Measurements from ENCODE around the gene OR10A4.
"Not testable (repeated sequence)": the region's sequence is repeated elsewhere in the genome, so short reads cannot be mapped to it uniquely, and the experiment has no call there.

The OR10A4 gene

GRCh38 chr11:6871278-6871677, 5.1 kb upstream of the OR10A4 start:
- in situ Hi-C loops (cut with MboI; ENCODE audit: low sequenced_read_pairs): no loop called here
- Histone ChIP-seq H3K36me3 (replicated peaks) (no peaks in the 10 kb centered on the region), H3K27me3 (ENCODE audit: low read depth) (no peaks in the 10 kb centered on the region; the same call in 1 of the 2 replicates), H3K4me3 (no peak overlapping the region), H3K9me3 (no peaks in the 10 kb centered on the region), H3K4me1 (no peaks in the 10 kb centered on the region)
- no peak for DNase-seq (ENCODE audit: low spot score in 2 of 2)

DNA sequence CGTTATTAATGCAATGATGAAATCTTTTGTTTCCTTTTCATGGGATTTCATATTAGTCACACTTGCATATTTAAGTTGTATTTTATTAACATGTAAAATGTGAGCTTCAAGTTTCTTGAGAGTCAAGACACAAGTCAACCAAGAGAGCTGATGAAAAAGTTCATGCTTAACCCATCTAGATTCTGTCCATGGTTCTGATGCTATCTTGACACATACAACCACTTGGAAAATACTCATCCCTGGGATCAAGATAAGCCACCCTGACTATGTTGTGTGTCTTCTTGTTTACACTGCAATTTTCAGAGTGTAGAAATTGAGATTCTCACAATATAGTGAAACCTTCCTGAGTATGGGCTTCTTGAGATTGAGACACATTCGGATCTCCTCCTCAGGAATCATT, 664 bp upstream of the OR10A4 start:
- DNase-seq (ENCODE audit: low spot score in 2 of 2): no peak
- Histone ChIP-seq H3K36me3 (replicated peaks) (no peaks in the 10 kb centered on the region), H3K4me1 (no peaks in the 10 kb centered on the region), H3K9me3 (no peaks in the 10 kb centered on the region), H3K4me3 (no peak overlapping the region), H3K27me3 (ENCODE audit: low read depth) (no peaks in the 10 kb centered on the region)
- in situ Hi-C loops (cut with MboI; ENCODE audit: low sequenced_read_pairs): no loop called here

DNA sequence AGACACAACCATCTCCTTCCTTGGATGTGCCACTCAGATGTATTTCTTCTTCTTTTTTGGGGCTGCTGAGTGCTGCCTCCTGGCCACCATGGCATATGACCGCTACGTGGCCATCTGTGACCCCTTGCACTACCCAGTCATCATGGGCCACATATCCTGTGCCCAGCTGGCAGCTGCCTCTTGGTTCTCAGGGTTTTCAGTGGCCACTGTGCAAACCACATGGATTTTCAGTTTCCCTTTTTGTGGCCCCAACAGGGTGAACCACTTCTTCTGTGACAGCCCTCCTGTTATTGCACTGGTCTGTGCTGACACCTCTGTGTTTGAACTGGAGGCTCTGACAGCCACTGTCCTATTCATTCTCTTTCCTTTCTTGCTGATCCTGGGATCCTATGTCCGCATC, 489 bp downstream of the OR10A4 start:
- H3K4me1 ChIP-seq: no peaks in the 10 kb centered on the region
- no peak for DNase-seq (ENCODE audit: low spot score in 2 of 2)
- H3K36me3 ChIP-seq (replicated peaks): no peaks in the 10 kb centered on the region
- no peaks in the 10 kb centered on the region for H3K9me3 ChIP-seq
- H3K27me3 ChIP-seq (ENCODE audit: low read depth): no peaks in the 10 kb centered on the region
- in situ Hi-C loops (cut with MboI; ENCODE audit: low sequenced_read_pairs): no loop called here
- H3K4me3 ChIP-seq: no peak overlapping the region

DNA sequence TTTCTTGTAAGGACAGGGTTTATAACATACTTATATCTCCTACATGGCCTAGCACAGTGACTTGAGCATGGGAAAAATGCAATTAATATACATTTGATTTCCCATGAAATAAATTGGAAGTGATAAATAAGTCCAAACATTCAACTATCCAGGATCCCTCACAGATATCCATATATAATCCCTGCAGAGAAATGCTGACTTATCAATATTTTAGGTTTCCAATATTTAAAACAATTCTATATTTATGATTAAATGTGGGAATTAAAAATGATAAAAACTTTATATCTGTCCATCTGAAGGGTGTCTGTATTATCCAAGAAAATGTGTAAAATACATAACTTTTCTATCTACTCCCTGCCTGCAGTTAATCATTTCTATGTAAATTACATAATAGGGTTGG, 6.3 kb downstream of the OR10A4 start:
- no peak for DNase-seq (ENCODE audit: low spot score in 2 of 2)
- no peaks in the 10 kb centered on the region for H3K36me3 ChIP-seq (replicated peaks)
- H3K9me3 ChIP-seq: no peaks in the 10 kb centered on the region
- H3K4me1 ChIP-seq: no peaks in the 10 kb centered on the region
- H3K4me3 ChIP-seq: no peak overlapping the region
- no peaks in the 10 kb centered on the region for H3K27me3 ChIP-seq (ENCODE audit: low read depth)
- in situ Hi-C loops (cut with MboI; ENCODE audit: low sequenced_read_pairs): no loop called here

DNA sequence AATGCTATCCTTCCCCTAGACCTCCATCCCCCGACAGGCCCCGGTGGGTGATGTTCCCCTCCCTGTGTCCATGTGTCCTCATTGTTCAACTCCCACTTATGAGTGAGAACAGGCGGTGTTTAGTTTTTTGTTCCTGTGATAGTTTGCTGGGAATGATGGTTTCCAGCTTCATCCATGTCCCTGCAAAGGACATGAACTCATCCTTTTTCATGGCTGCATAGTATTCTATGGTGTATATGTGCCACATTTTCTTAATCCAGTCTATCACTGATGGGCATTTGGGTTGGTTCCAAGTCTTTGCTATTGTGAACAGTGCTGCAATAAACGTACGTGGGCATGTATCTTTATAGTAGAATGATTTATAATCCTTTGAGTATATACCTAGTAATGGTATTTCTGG, 11.3 kb downstream of the OR10A4 start:
- DNase-seq (ENCODE audit: low spot score in 2 of 2); H3K27me3 ChIP-seq (ENCODE audit: low read depth); H3K9me3 ChIP-seq; H3K4me3 ChIP-seq; in situ Hi-C loops (cut with MboI; ENCODE audit: low sequenced_read_pairs); H3K36me3 ChIP-seq (replicated peaks); H3K4me1 ChIP-seq: not testable (repeated sequence)

DNA sequence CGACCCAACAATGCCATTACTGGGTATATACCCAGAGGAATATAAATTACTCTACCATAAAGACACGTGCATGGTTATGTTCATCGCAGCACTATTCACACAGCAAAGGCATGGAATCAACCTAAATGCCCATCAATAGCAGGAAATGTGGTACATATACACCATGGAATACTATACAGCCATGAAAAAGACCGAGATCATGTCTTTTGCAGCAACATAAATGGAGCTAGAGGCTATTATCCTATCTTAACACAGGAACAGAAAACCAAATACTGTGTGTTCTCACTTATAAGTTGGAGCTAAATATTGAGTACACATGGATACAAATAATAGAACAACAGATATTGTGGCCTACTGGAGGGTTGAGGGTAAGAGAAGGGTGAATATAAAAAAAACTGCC, 12.4 kb downstream of the OR10A4 start:
- no peak for DNase-seq (ENCODE audit: low spot score in 2 of 2)
- Histone ChIP-seq H3K9me3 (no peaks in the 10 kb centered on the region), H3K4me1 (no peaks in the 10 kb centered on the region), H3K27me3 (ENCODE audit: low read depth) (peaks cover 5% of the 10 kb centered on the region; the same call in 1 of the 2 replicates), H3K36me3 (replicated peaks) (no peaks in the 10 kb centered on the region), H3K4me3 (no peak overlapping the region)
- in situ Hi-C loops (cut with MboI; ENCODE audit: low sequenced_read_pairs): no loop called here

- in situ Hi-C loops (cut with MboI; ENCODE audit: low sequenced_read_pairs): no loop called here
- H3K9me3 ChIP-seq: no peaks in the 10 kb centered on the region
- H3K4me3 ChIP-seq: no peak overlapping the region
- H3K27me3 ChIP-seq (ENCODE audit: low read depth): peaks cover 5% of the 10 kb centered on the region; the same call in 1 of the 2 replicates
- DNase-seq (ENCODE audit: low spot score in 2 of 2): no peak
- H3K36me3 ChIP-seq (replicated peaks): no peaks in the 10 kb centered on the region
- H3K4me1 ChIP-seq: no peaks in the 10 kb centered on the region
Observed at GRCh38 chr11:6889835-6890234, 13.4 kb downstream of the OR10A4 start.

GRCh38 chr11:6892400-6892799, 16.0 kb downstream of the OR10A4 start, which contains the start of gene OR2D2:
OR2D2 (minus strand) TSS chr11:6892500; CDS start chr11:6892500, 0 bp downstream.
- Histone ChIP-seq H3K9me3 (no peaks in the 10 kb centered on the region), H3K27me3 (ENCODE audit: low read depth) (peaks cover 5% of the 10 kb centered on the region; the same call in 1 of the 2 replicates), H3K4me1 (no peaks in the 10 kb centered on the region), H3K4me3 (no peak within 1 kb of the TSS), H3K36me3 (replicated peaks) (no peaks in the 10 kb centered on the region)
- in situ Hi-C loops (cut with MboI; ENCODE audit: low sequenced_read_pairs): no loop called here
- no peak for DNase-seq (ENCODE audit: low spot score in 2 of 2)

- no peak for DNase-seq (ENCODE audit: low spot score in 2 of 2)
- peaks cover 5% of the 10 kb centered on the region; the same call in 1 of the 2 replicates for H3K27me3 ChIP-seq (ENCODE audit: low read depth)
- in situ Hi-C loops (cut with MboI; ENCODE audit: low sequenced_read_pairs): no loop called here
- H3K4me3 ChIP-seq: no peak overlapping the region
- H3K4me1 ChIP-seq: no peaks in the 10 kb centered on the region
- no peaks in the 10 kb centered on the region for H3K9me3 ChIP-seq
- H3K36me3 ChIP-seq (replicated peaks): no peaks in the 10 kb centered on the region
Observed at GRCh38 chr11:6894097-6894496, 17.7 kb downstream of the OR10A4 start.

DNA sequence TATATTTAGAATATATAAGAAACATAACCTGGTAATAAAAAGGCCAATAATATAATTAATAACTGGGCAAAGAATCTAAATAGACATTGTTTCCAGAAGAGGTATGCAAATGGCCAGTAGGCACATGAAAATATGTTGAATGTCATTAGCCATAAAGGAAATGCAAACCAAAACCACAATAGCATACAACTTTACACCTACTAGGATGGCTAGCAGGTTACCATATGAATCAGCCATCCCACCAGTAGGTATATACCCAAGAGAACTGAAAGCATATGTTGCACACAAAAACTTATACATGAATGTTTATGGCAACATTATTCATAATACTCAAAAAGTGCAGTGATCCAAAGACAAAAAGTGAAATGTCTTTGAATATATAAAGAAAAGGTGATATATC, 18.6 kb downstream of the OR10A4 start:
- no peaks in the 10 kb centered on the region for H3K9me3 ChIP-seq
- in situ Hi-C loops (cut with MboI; ENCODE audit: low sequenced_read_pairs): no loop called here
- DNase-seq (ENCODE audit: low spot score in 2 of 2): no peak
- H3K36me3 ChIP-seq (replicated peaks): no peaks in the 10 kb centered on the region
- peaks cover 5% of the 10 kb centered on the region; the same call in 1 of the 2 replicates for H3K27me3 ChIP-seq (ENCODE audit: low read depth)
- H3K4me1 ChIP-seq: no peaks in the 10 kb centered on the region; the same call in 1 of the 2 replicates
- no peak overlapping the region for H3K4me3 ChIP-seq

DNA sequence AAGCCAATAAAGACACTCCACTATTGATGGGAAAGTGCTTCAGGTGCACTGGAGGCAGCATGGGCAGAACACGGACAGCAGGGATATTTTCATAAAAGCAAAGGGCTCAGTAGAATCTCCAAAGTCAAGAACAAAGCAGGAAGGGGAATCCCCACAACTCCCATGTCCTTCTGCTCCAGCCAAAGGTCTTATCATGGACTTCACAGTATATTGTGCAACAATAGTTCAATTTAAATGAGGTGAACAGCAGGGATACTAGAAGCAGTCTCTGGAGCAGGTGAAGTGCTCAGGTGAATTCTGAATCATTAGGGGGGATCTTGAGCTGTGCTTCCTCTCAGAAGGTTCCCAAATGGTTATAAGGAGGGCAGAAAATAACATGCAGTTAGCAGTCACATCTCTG, 22.5 kb downstream of the OR10A4 start:
- H3K4me3 ChIP-seq: no peak overlapping the region
- H3K4me1 ChIP-seq: peaks cover 7% of the 10 kb centered on the region; the same call in 1 of the 2 replicates
- H3K27me3 ChIP-seq (ENCODE audit: low read depth): no peaks in the 10 kb centered on the region
- DNase-seq (ENCODE audit: low spot score in 2 of 2): no peak
- in situ Hi-C loops (cut with MboI; ENCODE audit: low sequenced_read_pairs): no loop called here
- H3K9me3 ChIP-seq: no peaks in the 10 kb centered on the region
- H3K36me3 ChIP-seq (replicated peaks): no peaks in the 10 kb centered on the region

DNA sequence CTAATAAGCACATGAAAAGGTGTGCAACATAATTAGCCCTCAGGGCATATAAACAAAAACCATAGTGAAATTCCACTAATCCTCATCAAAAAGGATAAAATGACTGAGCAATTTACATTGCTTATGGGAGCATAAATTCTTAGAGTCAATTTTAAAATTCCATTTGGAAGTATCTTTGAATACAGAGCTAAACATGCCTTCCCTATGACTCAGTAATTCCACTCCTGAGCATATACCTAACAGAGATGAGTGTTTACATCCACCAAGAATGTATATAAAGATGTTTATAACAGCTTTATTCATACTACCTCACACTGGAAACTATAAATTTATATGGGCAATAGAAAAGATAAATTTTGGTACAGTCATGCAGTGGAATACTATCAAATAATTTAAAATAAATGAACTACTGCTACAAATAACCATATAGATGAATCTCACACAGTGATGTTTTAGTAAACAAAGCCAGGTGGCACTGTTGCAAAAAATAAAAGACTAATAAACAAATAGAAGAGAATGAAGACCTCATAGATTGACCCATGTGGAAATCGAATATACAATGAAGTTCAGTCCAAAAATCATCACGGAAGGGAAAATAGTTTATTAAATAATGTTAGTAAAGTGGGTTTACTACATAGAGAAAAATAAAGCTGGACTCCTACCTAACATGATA, 24.0 kb downstream of the OR10A4 start:
- DNase-seq (ENCODE audit: low spot score in 2 of 2): peak in 1 of 2 experiments; percentile 9
- H3K36me3 ChIP-seq (replicated peaks): no peaks in the 10 kb centered on the region
- H3K27me3 ChIP-seq (ENCODE audit: low read depth): no peaks in the 10 kb centered on the region
- peaks cover 7% of the 10 kb centered on the region; the same call in 1 of the 2 replicates for H3K4me1 ChIP-seq
- no peaks in the 10 kb centered on the region for H3K9me3 ChIP-seq
- H3K4me3 ChIP-seq: no peak overlapping the region
- in situ Hi-C loops (cut with MboI; ENCODE audit: low sequenced_read_pairs): no loop called here

- H3K36me3 ChIP-seq (replicated peaks); DNase-seq (ENCODE audit: low spot score in 2 of 2); H3K4me3 ChIP-seq; H3K9me3 ChIP-seq; in situ Hi-C loops (cut with MboI; ENCODE audit: low sequenced_read_pairs); H3K27me3 ChIP-seq (ENCODE audit: low read depth); H3K4me1 ChIP-seq: not testable (repeated sequence)
Observed at GRCh38 chr11:6904804-6905203, 28.4 kb downstream of the OR10A4 start.

- H3K27me3 ChIP-seq (ENCODE audit: low read depth): no peaks in the 10 kb centered on the region
- no peaks in the 10 kb centered on the region for H3K36me3 ChIP-seq (replicated peaks)
- H3K4me3 ChIP-seq: no peak overlapping the region
- H3K4me1 ChIP-seq: no peaks in the 10 kb centered on the region; the same call in 1 of the 2 replicates
- no peaks in the 10 kb centered on the region for H3K9me3 ChIP-seq
- in situ Hi-C loops (cut with MboI; ENCODE audit: low sequenced_read_pairs): no loop called here
- DNase-seq (ENCODE audit: low spot score in 2 of 2): no peak
Observed at GRCh38 chr11:6911378-6911777, 35.0 kb downstream of the OR10A4 start.

- in situ Hi-C loops (cut with MboI; ENCODE audit: low sequenced_read_pairs): no loop called here
- Histone ChIP-seq H3K9me3 (no peaks in the 10 kb centered on the region), H3K36me3 (replicated peaks) (no peaks in the 10 kb centered on the region), H3K27me3 (ENCODE audit: low read depth) (no peaks in the 10 kb centered on the region), H3K4me3 (no peak overlapping the region), H3K4me1 (no peaks in the 10 kb centered on the region; the same call in 1 of the 2 replicates)
- DNase-seq (ENCODE audit: low spot score in 2 of 2): no peak
Observed at GRCh38 chr11:6911948-6912347, 35.5 kb downstream of the OR10A4 start.

All from HAP-1 (cell line).